Chondrocyte (in vitro differentiated cells): ENCODE measurements around the gene TSPAN5. TPM values are rescaled to one million over a fixed set of nuclear protein-coding genes. Genes with fewer than 3 reads are reported as not detected.

Source experiments
- DNase-seq: peaks from one replicate; pipeline ENCODE4 v3.0.0; 2021; ENCODE audit warnings: mixed read lengths, low spot score
- H3K27ac Mint-ChIP-seq: one replicate; pipeline ENCODE4 v1.8.0; 2021; ENCODE audit warnings: mild to moderate bottlenecking, moderate library complexity, mixed read lengths; ENCODE audit not compliant: unreplicated experiment
- H3K27me3 Mint-ChIP-seq: 2 replicates; pipeline ENCODE4 v1.8.0; 2021; ENCODE audit warnings: low read depth, mixed read lengths
- H3K36me3 Mint-ChIP-seq: 2 replicates; pipeline ENCODE4 v1.8.0; 2021; ENCODE audit warnings: low read depth, mixed read lengths
- H3K4me1 Mint-ChIP-seq: 2 replicates; pipeline ENCODE4 v1.8.0; 2021; ENCODE audit warnings: low read depth, mild to moderate bottlenecking, mixed read lengths
- H3K4me3 Mint-ChIP-seq: one replicate; pipeline ENCODE4 v1.8.0; 2021; ENCODE audit warnings: mild to moderate bottlenecking, moderate library complexity, mixed read lengths; ENCODE audit not compliant: unreplicated experiment
- H3K9me3 Mint-ChIP-seq: 2 replicates; pipeline ENCODE4 v1.8.0; 2021; ENCODE audit warnings: low read depth, mixed read lengths
- CTCF ChIP-seq: fragments of 200-600 bp; sonication (generic); IDR thresholded peaks from 2 replicates; pipeline ENCODE4 v1.5.0; 2021; ENCODE audit warnings: antibody characterized with exemption, mild to moderate bottlenecking, moderate library complexity
- total RNA-seq: library from RNA; stranded (reverse); gene quantifications from 3 replicates; pipeline ENCODE4 v1.2.1, GENCODE V29; 2021

Gene TSPAN5
- total RNA-seq, 1 donor from 2014 or later: 55.5 TPM

- H3K4me1 Mint-ChIP-seq: peaks cover 50% of the 10 kb centered on the region
- no peak for DNase-seq
- no peak for TF ChIP-seq CTCF
- H3K27ac Mint-ChIP-seq: no peak overlapping the region
- no peaks in the 10 kb centered on the region for H3K27me3 Mint-ChIP-seq
- H3K36me3 Mint-ChIP-seq: no peaks in the 10 kb centered on the region
- H3K9me3 Mint-ChIP-seq: no peaks in the 10 kb centered on the region
- peak overlapping the region; percentile 91 for H3K4me3 Mint-ChIP-seq
Measured at GRCh38 chr4:98659741-98660462, 1.5 kb upstream of the TSPAN5 start.

GRCh38 chr4:98659106-98659592, 738 bp upstream of the TSPAN5 start:
- Mint-ChIP-seq H3K4me1 (peaks cover 58% of the 10 kb centered on the region), H3K36me3 (no peaks in the 10 kb centered on the region), H3K4me3 (peak overlapping the region; percentile 91), H3K27me3 (no peaks in the 10 kb centered on the region), H3K27ac (peak overlapping the region; percentile 84), H3K9me3 (no peaks in the 10 kb centered on the region)
- no peak for DNase-seq
- TF ChIP-seq CTCF: peak; percentile 66

GRCh38 chr4:98657531-98658286, 702 bp downstream of the TSPAN5 start:
- H3K36me3 Mint-ChIP-seq: no peaks in the 10 kb centered on the region
- H3K27me3 Mint-ChIP-seq: no peaks in the 10 kb centered on the region
- no peak for DNase-seq
- peaks cover 72% of the 10 kb centered on the region for H3K4me1 Mint-ChIP-seq
- H3K9me3 Mint-ChIP-seq: no peaks in the 10 kb centered on the region
- H3K4me3 Mint-ChIP-seq: peak overlapping the region; percentile 97
- no peak for TF ChIP-seq CTCF
- peak overlapping the region; percentile 95 for H3K27ac Mint-ChIP-seq

GRCh38 chr4:98656886-98657285, 1.5 kb downstream of the TSPAN5 start:
- peaks cover 77% of the 10 kb centered on the region for H3K4me1 Mint-ChIP-seq
- peak overlapping the region; percentile 97 for H3K4me3 Mint-ChIP-seq
- no peaks in the 10 kb centered on the region for H3K27me3 Mint-ChIP-seq
- no peaks in the 10 kb centered on the region for H3K9me3 Mint-ChIP-seq
- H3K27ac Mint-ChIP-seq: peak overlapping the region; percentile 95
- DNase-seq: no peak
- no peaks in the 10 kb centered on the region for H3K36me3 Mint-ChIP-seq
- no peak for TF ChIP-seq CTCF

- Mint-ChIP-seq H3K9me3 (peaks cover under 1% of the 10 kb centered on the region), H3K4me3 (peak overlapping the region; percentile 97), H3K36me3 (no peaks in the 10 kb centered on the region), H3K27me3 (no peaks in the 10 kb centered on the region), H3K4me1 (peaks cover 75% of the 10 kb centered on the region), H3K27ac (peak overlapping the region; percentile 96)
- no peak for TF ChIP-seq CTCF
- DNase-seq: no peak
Measured at GRCh38 chr4:98656443-98656842, 2.0 kb downstream of the TSPAN5 start.
